GM21515 (cell line): ENCODE data around the gene NAE1.

Source experiments
- ATAC-seq: cut with Tn5 transposase; IDR thresholded peaks from one replicate; pipeline ENCODE4 v1.9.1; 2021; ENCODE audit not compliant: unreplicated experiment

The NAE1 gene

DNA sequence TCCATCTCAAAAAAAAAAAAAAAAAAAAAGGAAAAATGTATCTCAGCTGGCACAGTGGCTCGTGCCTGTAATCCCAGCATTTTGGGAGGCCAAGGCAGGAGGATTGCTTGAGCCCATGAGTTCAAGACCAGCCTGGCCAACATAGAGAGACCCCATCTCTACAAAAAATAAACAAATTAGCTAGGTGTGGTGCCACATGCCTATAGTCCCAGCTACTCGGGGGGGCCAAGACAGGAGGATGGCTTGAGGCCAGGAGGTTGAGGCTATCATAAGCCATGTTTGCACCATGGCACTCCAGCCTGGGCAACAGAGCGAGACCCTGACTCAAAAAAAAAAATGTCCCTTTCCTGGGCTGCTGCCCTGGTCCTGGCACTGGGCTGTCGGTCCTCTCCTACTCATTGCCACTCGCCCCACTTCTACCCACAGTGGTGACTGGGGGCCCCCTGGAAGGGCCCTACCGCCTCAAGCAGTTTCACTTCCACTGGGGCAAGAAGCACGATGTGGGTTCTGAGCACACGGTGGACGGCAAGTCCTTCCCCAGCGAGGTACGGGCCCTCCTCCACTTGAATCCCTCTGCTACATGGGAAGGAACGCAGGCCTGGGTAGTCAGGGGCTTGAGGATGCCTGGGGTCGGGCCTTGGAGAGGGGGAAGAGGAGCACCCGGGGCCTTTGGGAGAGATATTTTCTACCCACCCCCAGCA, 19.5 kb upstream of the NAE1 start:
- ATAC-seq = no peak

GRCh38 chr16:66849549-66849948, 18.8 kb upstream of the NAE1 start:
- ATAC-seq = no peak

DNA sequence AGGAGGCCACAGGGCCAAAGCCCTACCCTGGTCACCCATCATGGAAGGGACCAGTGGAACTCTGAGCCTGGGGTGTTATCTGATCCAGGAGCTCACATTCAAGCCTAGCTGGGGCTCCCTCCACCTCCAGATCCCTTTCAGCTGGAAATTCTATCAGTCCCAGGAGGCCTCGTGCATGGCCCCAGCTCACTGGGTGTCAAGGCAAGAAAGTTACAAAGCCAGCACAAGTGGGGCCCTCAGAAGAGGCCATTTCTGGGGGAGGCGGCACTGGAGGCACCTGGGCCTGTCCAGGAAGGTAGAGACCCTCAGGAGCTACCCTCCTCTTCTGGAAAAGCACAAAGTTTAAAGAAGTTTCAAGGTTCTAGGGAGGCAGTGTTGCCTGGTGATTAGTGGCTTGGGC, 18.2 kb upstream of the NAE1 start:
- ATAC-seq = no peak

DNA sequence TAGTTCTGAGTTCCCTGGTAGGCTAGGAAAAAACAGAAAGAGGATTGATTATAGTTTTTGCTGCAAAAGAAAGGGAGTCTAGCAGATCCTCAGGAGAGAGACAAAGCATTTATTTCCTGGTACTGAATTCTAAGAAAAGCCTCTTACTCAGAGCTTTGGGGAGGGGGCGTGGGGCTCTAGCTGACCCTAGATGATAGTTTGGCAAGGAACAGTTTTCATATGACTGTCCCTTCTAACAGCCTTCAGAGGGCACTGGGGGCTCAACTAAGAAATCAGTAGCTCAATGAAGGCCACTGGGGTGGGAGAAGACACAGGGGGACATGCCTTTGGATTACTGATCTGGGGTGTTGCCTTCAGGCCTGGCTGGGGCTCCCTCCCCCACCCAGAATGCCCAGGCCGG, 17.4 kb upstream of the NAE1 start:
- no peak for ATAC-seq

DNA sequence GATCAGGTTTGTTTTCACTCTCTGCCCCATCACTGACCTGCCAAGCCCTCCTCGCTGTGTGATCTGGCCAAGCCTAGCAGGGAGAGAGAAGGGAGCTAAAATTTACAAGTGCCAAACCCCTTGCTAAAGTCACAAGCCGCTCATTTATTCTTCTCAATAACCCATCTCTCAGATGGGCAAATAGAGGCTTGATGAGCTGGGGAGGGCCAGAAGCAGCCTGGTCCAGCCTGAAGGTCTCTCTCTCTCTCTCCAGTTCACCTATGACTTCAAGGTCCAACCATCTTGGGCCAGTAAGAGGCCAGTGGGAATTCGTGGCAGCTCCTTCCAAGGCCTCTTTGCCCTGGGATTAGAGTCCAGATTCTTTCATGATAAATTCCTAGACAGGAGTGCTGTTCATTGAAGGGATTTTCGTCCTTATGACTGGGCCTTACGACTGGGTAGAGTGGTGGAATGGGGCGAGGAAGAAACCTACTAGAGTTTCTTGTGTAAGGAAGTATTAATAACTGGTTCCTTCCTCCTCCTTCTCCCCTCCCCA, 16.8 kb upstream of the NAE1 start:
- no peak for ATAC-seq

- no peak for ATAC-seq
These were observed 16.1 kb upstream of the NAE1 start for GRCh38 chr16:66846831-66847230.

DNA sequence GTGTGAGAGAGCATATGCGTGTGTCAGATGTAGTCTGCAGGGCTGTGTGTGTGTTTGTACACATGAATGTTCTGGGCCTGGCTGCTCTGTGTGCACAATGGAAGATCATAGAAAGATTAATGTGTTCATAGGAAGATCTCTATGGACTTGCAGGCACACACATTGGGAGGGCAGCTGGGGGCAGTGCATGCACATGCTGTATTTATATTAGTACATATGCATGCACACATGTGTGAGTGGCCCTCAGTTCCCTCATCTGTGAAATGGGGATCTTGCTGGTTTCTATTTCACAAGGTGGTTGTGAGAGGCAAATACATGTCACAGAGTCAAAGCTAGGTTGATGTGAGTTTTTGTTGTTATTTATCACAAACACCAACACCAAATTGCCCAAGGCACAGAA, 15.5 kb upstream of the NAE1 start:
- no peak for ATAC-seq

- ATAC-seq = no peak
These were observed 15.0 kb upstream of the NAE1 start for GRCh38 chr16:66845791-66846221.

DNA sequence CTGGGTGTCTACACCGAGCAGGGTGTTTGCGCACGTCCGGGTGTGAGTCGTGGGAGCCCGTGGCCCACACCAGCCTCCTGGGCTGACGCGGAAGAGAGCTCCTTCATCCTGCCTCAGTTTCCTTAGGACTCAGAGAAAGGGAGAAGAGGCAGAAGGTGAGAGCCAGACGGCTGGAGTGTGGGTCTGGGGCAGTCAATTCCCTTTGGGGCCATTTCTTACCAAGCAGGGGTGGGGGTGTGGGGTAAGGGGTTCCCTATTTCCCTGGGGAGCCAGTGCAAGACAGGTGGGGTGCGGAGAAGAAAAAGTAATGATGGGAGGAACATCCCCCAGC, 14.3 kb upstream of the NAE1 start:
- ATAC-seq = no peak

- ATAC-seq = no peak
These were observed 13.7 kb upstream of the NAE1 start, which contains the start of gene CA7 for GRCh38 chr16:66844342-66845079. TSS of gene CA7 (plus strand) at chr16:66844414. CDS start at chr16:66844488, 74 bp downstream.

GRCh38 chr16:66844009-66844341, 13.2 kb upstream of the NAE1 start:
- no peak for ATAC-seq

DNA sequence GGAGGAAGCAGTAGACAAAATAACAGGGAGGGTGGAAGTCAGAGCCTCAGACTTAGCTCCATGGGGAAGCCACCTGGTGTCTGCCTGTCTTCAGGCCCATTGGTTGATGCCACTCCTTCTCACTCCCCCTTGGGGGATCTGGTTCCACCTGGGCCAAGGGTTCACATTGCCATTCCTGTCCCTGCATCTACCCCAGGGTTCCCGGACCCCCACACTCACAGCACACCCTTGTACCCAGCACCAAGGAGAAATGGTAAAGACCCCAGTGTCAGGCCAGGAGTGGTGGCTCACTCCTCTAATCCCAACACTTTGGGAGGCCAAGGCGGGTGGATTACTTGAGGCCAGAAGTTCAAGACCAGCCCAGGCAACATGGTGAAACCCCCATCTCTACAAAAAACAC, 12.4 kb upstream of the NAE1 start:
- no peak for ATAC-seq

DNA sequence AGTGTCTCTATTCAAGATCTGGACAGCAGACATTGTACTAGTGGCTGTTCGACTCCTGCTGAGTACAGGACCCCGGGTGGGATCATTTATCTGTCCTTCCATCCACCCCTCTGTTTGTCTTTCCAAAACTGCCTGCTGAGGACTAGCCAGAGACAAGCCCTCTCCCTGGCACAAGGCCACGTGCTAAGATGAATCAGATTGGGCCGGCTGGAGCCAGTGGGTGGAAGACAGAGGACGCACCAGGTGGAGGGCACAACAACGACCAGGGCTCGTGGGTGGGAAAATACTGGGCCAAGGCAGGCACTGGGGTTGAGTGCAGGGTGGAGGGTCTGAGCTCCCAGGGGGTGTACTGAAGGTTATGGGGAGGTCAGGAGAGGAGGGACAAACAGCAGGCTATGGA, 12.0 kb upstream of the NAE1 start:
- no peak for ATAC-seq

GRCh38 chr16:66841366-66841765, 10.6 kb upstream of the NAE1 start:
- no peak for ATAC-seq

- ATAC-seq = no peak
These were observed 10.1 kb upstream of the NAE1 start for GRCh38 chr16:66840883-66841282.

DNA sequence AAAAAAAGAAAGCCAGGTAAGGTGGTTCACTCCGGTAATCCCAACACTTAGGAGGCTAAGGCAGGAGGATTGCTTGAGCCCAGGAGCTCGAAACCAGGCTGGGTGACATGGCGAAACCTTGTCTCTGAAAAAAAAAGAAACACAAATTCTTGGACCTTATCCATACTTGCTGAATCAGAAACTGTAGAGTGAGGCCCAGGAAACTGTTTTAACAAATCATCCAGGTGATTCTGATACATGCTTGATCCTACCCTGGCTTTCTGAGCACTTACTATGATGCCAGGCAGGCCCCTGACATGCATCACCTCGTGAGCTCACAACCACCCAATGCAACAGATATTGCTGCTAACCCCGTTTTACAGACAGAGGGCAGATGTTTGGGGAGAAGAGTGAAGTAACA, 4.0 kb upstream of the NAE1 start:
- no peak for ATAC-seq

GRCh38 chr16:66832661-66833305, 2.0 kb upstream of the NAE1 start:
- ATAC-seq = no peak

DNA sequence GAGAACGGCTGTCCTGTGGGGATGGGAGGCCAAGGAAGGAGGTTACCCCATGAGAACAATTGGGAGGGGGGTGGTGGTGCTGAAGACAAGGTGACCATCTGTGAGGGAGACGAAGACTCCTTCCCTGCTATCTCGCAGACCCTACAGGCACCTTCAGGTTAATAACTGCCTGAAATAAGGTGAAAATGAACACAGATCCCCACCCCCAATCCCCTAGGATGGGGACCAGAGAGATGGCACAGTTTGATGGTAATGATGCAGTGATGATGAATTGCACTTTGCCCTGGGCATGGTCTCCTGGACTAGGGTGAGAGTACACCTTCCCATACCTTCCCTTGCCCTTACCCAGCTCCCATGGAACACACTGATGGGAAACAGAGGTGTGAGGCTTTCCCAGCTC, 1.4 kb upstream of the NAE1 start:
- no peak for ATAC-seq

DNA sequence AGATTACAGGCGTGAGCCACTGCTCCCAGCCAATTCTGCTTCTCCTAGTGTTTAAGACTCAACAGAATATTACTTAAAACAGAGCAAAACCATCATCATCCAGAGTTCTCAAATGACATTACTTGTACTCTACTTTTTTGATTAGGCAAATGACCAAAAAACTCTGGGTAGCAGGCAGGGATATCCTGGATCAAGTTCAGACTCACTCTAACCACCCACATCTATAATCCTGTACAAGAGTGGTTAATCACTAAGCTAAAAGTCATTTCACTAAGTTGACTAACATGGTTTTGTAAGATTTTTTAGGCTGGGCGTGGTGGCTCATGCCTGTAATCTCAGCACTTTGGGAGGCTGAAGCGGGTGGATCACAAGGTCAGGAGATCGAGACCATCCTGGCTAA, 6.8 kb downstream of the NAE1 start:
- ATAC-seq = no peak

GRCh38 chr16:66814734-66815133, 16.0 kb downstream of the NAE1 start:
- no peak for ATAC-seq

DNA sequence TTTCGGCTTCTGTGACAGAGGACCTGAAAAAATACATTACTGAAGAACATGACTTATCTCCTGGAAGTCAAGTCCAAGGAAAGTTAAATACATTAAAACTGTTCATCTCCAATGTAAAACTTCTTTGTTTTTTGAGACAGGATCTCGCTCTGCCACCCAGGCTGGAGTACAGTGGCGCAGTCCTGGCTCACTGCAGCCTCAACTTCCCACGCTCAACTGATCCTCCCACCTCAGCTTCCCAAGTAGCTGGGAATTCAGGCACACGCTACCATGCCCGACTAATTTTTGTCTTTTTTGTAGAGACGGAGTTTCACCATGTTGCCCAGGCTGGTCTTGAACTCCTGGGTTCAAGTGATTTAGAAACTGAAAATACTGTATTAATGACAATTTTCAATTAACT, 19.7 kb downstream of the NAE1 start:
- no peak for ATAC-seq

DNA sequence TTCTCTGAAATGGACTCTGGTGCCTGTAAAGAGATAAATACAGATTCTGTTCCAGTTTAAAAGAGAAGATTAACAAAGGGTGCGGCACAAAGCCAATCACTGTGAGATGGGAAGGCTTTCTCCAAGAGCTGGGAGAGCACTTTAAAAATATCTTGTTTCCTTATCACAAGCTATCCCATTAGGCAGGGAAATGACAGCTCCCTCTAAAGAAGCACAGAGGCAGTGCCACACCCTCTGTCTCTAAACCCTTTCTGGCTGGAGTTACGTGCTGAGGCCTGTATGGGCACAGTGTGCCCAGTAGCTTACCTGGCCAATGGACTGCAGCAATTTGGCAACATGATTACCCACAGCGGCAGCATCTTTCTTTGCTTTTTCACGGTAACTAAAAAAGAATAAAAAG, 20.4 kb downstream of the NAE1 start:
- ATAC-seq = no peak
